Transverse colon (tissue), 4 donors: Measurements from ENCODE around the gene RGSL1.

ENCODE experiments used
- EP300 ChIP-seq: sonication (generic); formaldehyde crosslinking; IDR thresholded peaks from one replicate; pipeline ENCODE4 v1.6.1; 2017; ENCODE audit warnings: antibody characterized with exemption, low read depth
- POLR2A ChIP-seq: fragments of 450-650 bp; IDR thresholded peaks from one replicate; pipeline ENCODE4 v1.6.1; 2016; ENCODE audit warnings: antibody characterized with exemption, mild to moderate bottlenecking, moderate library complexity
- POLR2AphosphoS5 ChIP-seq, 3 donors: sonication (generic); formaldehyde crosslinking; IDR thresholded peaks; one replicate each; pipeline ENCODE4 v1.6.1; 2016; ENCODE audit warnings: antibody characterized with exemption in 3 of 3
- TF ChIP-seq, protein P1 (sequence below), 5 experiments: fragments of 200-600 bp in 3 of 5; fragments of 450-650 bp in 2 of 5; sonication (generic) in 3 of 5; IDR thresholded peaks; 1 replicate in 2 of 5; 2 replicates in 3 of 5; pipeline ENCODE4 v1.5.1; 2016 to 2017; ENCODE audit warnings: antibody characterized with exemption in 5 of 5, inconsistent platforms in 3 of 5, mild to moderate bottlenecking in 2 of 5, moderate library complexity in 1 of 5

DNA sequence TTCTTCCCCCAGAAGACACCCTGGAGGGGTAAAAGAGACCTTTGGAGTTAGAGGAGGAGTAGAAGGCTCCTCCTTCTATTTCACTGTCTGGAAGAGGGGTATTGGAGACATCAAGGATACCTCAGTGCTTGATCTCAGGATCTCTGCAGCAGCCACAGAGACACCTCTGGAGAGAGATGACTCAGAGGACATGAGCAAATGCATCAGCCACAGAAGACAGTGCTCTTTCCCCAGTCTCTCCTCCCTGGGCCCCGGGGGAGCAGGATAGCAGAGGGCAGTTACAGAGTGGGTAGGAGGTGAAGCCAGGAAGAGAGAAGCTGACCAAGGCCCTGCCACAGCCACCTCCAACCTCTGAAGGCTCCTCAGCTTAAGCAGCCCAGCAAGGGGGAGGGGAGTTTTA lies 34.2 kb upstream of the RGSL1 start:
- TF ChIP-seq, protein P1, sequence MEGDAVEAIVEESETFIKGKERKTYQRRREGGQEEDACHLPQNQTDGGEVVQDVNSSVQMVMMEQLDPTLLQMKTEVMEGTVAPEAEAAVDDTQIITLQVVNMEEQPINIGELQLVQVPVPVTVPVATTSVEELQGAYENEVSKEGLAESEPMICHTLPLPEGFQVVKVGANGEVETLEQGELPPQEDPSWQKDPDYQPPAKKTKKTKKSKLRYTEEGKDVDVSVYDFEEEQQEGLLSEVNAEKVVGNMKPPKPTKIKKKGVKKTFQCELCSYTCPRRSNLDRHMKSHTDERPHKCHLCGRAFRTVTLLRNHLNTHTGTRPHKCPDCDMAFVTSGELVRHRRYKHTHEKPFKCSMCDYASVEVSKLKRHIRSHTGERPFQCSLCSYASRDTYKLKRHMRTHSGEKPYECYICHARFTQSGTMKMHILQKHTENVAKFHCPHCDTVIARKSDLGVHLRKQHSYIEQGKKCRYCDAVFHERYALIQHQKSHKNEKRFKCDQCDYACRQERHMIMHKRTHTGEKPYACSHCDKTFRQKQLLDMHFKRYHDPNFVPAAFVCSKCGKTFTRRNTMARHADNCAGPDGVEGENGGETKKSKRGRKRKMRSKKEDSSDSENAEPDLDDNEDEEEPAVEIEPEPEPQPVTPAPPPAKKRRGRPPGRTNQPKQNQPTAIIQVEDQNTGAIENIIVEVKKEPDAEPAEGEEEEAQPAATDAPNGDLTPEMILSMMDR (IDR thresholded peaks at IDR 0.05): no peak
- TF ChIP-seq POLR2AphosphoS5 (IDR thresholded peaks at IDR 0.05) (no peak), POLR2A (no peak), EP300 (no peak)
